Stimulated activated CD4-positive, alpha-beta T cell treated with anti-CD3 and anti-CD28 coated beads, TNF-alpha, amount 100 ng/mL, for 4 hours (primary cell): Measurements from ENCODE around the gene GRB2.
A peak's percentile ranks its signal among the peaks of the same experiment; 100 is the strongest.
"Not testable (repeated sequence)": the region's sequence is repeated elsewhere in the genome, so short reads cannot be mapped to it uniquely, and the experiment has no call there.

Experiments used
- DNase-seq, 3 experiments: peaks; one replicate each; pipeline ENCODE4 v3.0.0-alpha.2; 2020; ENCODE audit warnings: low read depth in 3 of 3

The GRB2 gene

GRCh38 chr17:75405365-75406221 lies at the start of gene GRB2:
Gene GRB2, minus strand, starts transcription at chr17:75405678. Its CDS starts 12,050 bp downstream, at chr17:75393628.
- DNase-seq, result peak; percentile 99 to 100 (median 100)

DNA sequence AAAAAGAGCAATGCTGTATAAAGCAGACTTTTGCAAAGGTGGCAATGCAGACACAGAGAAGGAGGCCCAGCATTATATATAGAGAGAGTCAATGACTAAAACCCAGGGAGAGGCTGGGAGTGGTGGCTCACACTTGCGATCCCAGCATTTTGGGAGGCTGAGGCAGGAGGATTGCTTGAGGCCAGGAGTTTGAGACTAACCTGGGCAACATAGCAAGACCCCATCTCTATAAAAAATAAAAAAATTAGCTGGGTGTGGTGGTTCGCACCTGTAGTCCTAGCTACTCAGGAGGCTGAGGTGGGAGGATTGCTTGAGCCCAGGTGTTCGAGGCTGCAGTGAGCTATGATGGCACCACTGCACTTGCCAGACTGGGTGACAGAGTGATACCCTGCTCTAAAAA lies 49.2 kb upstream of the GRB2 start:
- DNase-seq, result not testable (repeated sequence)

- DNase-seq, result no peak
Measured at GRCh38 chr17:75454193-75454592, 48.7 kb upstream of the GRB2 start.

GRCh38 chr17:75450270-75450669 lies 44.8 kb upstream of the GRB2 start:
- no peak for DNase-seq

GRCh38 chr17:75447951-75448856 lies 42.7 kb upstream of the GRB2 start:
- DNase-seq, result no peak

- not testable (repeated sequence) for DNase-seq
Measured at GRCh38 chr17:75445896-75446295, 40.4 kb upstream of the GRB2 start.

DNA sequence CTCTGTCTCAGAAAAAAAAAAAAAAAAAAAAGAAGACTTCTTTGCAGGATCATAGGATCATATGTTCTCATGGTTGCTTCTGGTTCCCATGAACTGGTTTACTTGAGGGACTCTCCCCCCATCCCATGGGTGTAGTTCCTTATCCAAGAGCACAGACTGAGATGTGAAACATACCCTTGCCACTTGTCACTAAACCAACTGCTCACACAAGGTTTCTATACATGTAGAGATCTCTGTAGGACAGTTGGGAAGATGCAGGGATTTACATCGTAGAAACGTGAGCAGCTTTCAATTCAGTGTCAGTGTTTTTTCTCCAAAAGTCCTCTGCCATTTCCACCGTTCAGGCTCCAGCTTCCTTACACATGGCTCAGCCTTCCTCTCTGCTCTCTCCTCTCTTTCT lies 39.8 kb upstream of the GRB2 start:
- no peak for DNase-seq

GRCh38 chr17:75442168-75443103 lies 37.0 kb upstream of the GRB2 start:
- DNase-seq, result no peak

DNA sequence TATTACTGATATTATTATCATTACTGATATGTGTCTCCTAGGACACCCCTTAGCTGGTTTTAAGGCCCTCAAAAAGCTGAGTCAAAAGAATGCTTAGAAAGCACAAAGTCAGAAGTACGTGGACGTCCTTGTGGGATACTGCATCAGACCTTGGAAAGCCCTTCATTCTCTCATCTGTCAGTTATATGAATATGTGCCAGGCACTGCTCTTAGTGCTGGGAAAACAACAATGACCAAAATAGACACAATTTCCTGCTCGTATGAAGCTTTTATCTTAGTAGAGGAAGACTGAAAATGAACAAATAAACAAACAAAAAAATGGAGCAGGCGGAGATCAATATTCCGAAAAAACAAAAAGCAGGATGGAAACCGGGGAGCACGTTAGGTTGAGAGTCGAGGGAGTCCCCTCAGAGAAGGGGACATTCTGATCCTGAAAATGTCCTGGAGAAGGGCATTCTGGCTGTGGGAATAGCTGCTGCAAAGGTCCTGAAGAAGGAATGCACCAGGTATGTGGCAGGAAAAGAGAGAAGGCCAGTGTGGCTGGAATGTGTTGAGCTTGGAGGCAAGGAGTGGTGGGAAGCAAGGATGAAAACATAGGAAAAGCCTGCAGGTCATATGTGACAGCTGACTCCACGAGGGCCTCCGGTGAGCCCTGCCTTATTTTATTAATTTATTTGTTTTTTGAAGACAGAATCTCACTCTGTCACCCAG lies 35.4 kb upstream of the GRB2 start:
- DNase-seq, result no peak

DNA sequence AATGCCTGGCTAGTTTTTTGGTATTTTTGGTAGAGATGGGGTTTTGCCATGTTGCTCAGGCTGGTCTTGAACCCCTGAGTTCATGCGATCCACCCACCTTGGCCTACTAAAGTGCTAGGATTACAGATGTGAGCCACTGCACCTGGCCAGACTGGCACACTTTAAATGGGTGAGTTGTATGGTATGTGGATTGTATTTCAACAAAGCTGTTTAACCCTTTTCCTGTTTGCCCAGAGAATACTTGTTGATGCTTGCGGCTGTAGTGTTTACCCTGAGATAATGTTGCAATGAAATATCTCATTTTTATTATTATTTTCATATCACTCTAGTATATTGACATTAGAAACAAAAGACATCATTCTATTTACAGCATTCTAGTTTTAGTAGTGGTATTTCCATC lies 33.8 kb upstream of the GRB2 start:
- no peak for DNase-seq

GRCh38 chr17:75437404-75437803 lies 31.9 kb upstream of the GRB2 start:
- DNase-seq, result not testable (repeated sequence)

- not testable (repeated sequence) for DNase-seq
Measured at GRCh38 chr17:75434433-75434832, 29.0 kb upstream of the GRB2 start.

DNA sequence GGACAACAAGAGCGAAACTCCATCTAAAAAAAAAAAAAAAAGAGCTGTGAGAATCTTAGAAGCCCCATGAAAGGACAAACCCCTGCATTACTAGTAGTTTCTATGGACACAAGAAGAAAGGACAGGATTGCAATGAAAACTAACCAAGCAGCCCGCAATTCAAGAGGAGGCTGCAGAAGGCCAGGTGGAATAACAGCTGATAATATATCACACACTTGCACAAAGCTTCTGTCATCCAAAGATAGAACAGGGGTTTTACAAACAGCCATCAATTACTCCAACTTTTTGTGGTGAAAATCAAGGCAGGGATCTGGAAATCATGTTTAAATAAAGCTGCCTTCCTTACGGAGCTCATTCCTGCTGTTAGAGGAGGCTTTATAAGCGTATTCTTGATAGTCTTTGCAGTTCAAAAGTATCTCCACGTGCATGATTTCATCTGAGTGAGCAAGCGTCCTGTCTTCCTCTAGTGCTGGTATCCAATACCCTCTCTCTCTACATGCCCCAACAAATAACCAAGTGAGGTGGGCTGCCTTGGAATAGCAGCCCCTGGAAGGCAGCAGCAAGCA lies 27.8 kb upstream of the GRB2 start:
- no peak for DNase-seq

DNA sequence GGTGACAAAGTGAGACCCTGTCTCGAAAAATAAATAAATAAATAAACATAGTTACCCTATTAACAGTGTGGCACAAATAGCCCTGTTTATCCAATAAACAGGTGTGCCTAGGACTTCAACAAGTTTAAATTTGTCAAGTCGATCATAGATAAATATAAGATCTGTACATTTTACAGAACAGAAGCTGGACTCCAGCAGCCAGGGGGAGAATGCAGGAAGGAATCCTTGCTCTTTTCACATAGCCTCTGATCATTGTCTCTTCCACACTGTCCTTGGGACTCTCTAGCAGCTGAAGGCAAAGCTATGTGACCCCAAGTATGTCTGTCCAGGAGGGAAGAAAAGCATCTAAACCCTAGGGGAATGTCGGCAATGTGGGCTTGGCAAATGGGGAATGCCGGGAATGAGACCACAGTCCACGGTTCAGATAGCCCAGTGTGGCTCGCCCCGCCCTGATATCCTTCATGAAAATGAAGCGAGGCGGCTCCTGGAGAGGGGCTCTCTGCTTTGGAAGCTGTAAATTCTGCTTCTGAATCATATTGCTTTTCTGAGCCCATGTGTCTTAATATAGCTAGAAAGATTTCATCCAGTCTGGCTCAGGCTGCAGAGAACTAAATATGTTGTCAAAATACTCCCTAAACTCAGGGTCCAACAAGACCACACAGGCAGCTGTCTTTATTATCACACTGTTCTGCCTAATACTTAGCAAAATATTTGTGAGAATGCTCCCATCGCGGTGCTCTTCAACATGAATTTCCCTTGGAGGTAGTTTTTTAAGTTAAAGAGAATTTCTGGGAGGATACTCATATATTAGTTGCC lies 24.9 kb upstream of the GRB2 start:
- DNase-seq, result no peak

- DNase-seq, result no peak
Measured at GRCh38 chr17:75428543-75429469, 23.3 kb upstream of the GRB2 start.

DNA sequence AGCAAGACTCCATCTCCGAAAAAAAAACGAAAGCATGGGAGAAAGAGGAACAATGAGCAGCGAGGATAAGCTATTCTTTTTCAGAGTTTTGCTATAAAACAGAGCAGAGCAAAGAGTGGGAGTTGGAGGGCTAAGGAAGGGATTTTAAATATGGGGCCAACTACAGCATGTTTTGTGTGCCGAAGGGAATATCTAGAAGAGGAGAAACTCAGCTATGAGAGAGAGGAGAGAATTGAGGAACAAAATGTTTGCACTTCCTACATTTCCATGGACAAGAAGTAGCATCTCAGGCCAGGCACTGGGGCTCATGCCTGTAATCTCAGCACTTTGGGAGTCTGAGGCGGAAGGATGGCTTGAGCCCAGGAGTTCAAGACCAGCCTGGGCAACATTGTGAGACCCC lies 13.1 kb upstream of the GRB2 start:
- no peak for DNase-seq

GRCh38 chr17:75417054-75417580 lies 11.6 kb upstream of the GRB2 start:
- no peak for DNase-seq

DNA sequence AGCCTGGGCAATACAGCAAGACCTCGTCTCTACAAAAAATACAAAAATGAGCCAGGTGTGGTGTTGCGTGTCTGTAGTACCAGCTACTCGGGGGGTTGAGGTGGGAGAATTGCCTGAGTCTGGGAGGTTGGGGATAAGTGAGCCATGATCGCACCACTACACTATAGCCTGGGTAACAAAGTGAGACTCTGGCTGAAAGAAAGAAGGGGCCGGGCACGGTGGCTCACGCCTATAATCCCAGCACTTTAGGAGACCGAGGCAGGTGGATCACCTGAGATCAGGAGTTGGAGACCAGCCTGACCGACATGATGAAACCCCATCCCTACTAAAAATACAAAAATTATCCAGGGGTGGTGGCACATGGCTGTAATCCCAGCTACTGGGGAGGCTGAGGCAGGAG lies 10.5 kb upstream of the GRB2 start:
- no peak for DNase-seq
